ENCODE measurements around the gene MYBL2.

Gene MYBL2

DNA sequence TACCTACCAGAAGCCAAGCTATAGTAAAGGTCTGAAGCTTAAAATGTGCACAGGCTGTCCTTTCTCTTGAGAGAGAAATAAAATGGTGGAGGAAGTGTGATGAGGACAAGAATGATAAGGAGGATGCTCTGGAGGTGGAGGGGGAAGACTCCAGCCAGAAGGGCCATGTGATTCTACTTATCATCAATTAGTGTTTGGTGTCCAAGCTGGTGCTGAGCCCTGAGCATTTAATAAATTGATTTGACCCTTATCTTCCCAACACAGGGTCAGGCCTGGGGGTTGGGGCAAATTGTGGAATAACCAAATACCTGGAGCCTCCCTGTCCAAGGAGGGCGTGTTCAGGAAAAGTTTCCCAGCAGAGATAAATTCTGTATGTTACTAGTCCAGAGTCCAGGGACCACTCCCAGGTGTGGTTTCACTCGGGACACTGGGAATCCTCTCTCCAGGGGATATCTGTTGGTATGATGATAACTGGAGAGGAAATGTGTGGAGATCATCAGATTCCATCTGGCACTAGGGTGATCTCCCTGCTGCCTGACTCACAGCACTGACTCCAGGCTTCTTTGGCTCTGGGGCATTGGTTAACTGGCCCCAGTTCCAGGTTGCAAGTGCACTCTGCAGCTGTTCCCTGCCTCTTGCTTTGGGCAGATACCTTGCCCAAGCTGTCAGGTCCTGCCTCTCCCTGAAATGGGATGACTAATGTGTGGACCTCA is 3.8 kb upstream of the MYBL2 start:
- no peak overlapping the region for H3K9ac ChIP-seq (ENCODE audit: low read length)
- H3K4me1 ChIP-seq (ENCODE audit: control insufficient read depth, insufficient read depth, low read length) = no peaks in the 10 kb centered on the region
- H3K27ac ChIP-seq (ENCODE audit: low read depth, low read length) = no peak overlapping the region
- H3K27me3 ChIP-seq (ENCODE audit: control insufficient read depth, insufficient read depth, low read length) = peaks cover 6% of the 10 kb centered on the region
- H3K4me3 ChIP-seq (ENCODE audit: low read length) = no peak overlapping the region
- no peaks in the 10 kb centered on the region for H3K36me3 ChIP-seq (ENCODE audit: control insufficient read depth, insufficient read depth, low read length)

DNA sequence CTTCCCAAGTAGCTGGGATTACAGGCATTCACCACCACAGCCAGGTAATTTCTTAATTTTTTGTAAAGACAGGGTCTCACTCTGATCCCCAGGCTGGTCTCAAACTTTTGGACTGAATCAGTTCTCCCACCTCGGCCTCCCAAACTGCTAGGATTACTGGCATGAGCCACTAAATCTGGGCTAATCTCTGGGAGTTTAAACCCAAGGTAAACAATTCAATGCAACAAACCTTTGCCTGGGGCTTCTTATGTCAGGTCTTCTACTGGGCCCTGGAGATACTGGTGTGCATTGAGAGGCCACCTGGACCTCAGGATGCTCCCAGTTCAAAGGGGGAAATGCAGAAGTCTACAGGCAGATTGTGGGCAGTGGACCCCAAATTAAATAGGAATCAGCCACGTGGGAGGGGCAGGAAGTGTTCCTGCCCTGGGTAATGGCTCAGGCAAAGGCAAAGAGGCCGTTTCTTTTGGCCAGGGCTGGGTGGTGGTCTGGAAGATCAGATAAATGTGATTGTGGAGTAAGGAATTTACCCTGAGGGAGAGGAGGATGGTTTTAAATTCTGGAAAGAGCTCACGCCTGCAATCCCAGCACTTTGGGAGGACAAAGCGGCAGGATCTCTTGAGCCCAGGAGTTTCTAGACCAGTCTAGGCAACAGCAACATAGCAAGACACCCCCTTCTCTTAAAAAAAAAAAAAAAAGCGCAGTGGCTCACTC is 1.3 kb upstream of the MYBL2 start:
- H3K4me1 ChIP-seq (ENCODE audit: control insufficient read depth, insufficient read depth, low read length) = no peaks in the 10 kb centered on the region
- H3K27ac ChIP-seq (ENCODE audit: low read depth, low read length) = no peak overlapping the region
- H3K4me3 ChIP-seq (ENCODE audit: low read length) = no peak overlapping the region
- peaks cover 11% of the 10 kb centered on the region for H3K27me3 ChIP-seq (ENCODE audit: control insufficient read depth, insufficient read depth, low read length)
- H3K9ac ChIP-seq (ENCODE audit: low read length) = no peak overlapping the region
- H3K36me3 ChIP-seq (ENCODE audit: control insufficient read depth, insufficient read depth, low read length) = no peaks in the 10 kb centered on the region

DNA sequence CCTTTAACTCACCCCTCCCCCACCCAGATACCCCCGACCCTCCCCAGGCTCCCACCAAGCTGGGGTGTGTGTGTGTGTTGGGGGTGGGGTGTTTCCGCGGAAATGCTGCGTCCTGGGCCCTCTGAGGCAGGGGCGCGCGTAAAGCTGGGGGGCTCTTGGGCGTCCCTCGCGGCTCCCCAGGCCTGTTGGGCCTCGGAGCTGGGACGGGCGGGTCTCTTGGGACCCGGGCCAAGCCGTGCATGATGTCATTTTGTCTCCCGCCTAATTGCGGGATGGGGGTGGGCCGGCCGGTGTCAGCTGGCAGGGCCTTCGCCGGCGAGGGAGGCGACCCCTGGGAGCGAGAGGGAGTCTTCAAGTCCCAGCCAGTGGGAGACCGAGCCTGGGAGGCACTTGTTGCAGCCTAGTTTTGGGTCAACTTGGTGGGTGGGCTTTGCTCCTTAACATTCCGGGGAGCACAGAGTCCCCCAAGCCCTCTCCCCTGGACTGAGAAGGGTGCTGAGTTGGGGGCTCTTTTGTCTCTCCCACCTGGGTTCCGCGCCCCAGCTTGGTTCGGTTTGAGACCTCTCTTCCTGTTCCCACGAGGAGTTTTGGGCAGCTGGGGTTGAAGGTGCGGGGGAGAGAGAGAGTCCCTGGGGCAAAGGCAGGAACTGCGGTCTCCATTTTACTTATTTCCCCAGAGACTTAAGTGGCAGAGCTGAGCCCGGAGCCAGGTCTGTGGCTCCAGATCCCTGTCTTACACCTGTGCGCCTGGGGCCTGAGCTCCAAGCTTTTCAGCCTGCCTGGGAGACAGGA is 623 bp downstream of the MYBL2 start:
- no peak overlapping the region for H3K9ac ChIP-seq (ENCODE audit: low read length)
- H3K4me3 ChIP-seq (ENCODE audit: low read length) = peak overlapping the region; percentile 36
- no peaks in the 10 kb centered on the region for H3K4me1 ChIP-seq (ENCODE audit: control insufficient read depth, insufficient read depth, low read length)
- H3K27me3 ChIP-seq (ENCODE audit: control insufficient read depth, insufficient read depth, low read length) = peaks cover 11% of the 10 kb centered on the region
- no peaks in the 10 kb centered on the region for H3K36me3 ChIP-seq (ENCODE audit: control insufficient read depth, insufficient read depth, low read length)
- no peak overlapping the region for H3K27ac ChIP-seq (ENCODE audit: low read depth, low read length)

DNA sequence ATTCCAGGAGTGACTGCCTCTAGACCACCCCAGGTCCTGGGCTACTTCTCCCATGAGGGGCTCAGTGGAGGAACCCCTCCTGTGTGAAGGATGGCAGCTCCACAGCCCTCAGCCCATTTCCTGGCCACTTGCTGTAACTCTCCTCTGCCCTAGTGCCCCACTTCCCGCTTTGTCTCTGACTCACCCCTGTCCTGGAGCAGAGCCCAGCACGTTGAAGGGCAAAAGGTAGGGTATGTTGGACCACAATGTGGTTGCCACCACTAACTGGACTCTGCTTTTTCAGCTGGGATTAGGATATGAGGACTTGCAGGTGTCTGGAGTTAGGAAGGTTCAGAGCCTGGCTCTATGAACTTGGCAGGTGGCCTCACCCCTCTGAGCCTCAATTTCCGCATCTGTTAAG is 2.4 kb downstream of the MYBL2 start:
- Histone ChIP-seq H3K4me1 (ENCODE audit: control insufficient read depth, insufficient read depth, low read length) (no peaks in the 10 kb centered on the region), H3K9ac (ENCODE audit: low read length) (no peak overlapping the region), H3K27ac (ENCODE audit: low read depth, low read length) (no peak overlapping the region), H3K27me3 (ENCODE audit: control insufficient read depth, insufficient read depth, low read length) (peaks cover 11% of the 10 kb centered on the region), H3K36me3 (ENCODE audit: control insufficient read depth, insufficient read depth, low read length) (no peaks in the 10 kb centered on the region), H3K4me3 (ENCODE audit: low read length) (no peak overlapping the region)

DNA sequence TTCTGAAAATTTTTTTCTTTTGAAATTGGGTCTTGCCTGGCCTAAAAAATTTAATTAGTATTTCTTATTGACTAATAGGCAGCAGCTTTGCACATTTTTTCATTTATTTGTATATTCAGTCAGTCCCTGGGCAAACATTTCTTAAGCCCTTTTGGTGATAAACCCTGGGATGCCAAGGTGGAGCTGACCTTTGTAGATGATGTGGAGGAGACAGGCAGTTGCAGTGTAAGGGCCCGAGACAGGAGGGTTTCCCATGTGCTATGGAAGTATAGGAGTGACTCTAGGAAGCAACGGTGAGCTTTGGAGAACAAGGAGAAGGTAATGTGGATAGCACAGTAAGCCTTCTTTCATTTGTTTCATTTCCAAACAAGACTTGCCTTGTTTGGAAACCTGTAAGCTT is 3.5 kb downstream of the MYBL2 start:
- no peak overlapping the region for H3K9ac ChIP-seq (ENCODE audit: low read length)
- H3K27me3 ChIP-seq (ENCODE audit: control insufficient read depth, insufficient read depth, low read length) = peaks cover 11% of the 10 kb centered on the region
- H3K4me3 ChIP-seq (ENCODE audit: low read length) = no peak overlapping the region
- no peaks in the 10 kb centered on the region for H3K36me3 ChIP-seq (ENCODE audit: control insufficient read depth, insufficient read depth, low read length)
- no peak overlapping the region for H3K27ac ChIP-seq (ENCODE audit: low read depth, low read length)
- H3K4me1 ChIP-seq (ENCODE audit: control insufficient read depth, insufficient read depth, low read length) = no peaks in the 10 kb centered on the region

DNA sequence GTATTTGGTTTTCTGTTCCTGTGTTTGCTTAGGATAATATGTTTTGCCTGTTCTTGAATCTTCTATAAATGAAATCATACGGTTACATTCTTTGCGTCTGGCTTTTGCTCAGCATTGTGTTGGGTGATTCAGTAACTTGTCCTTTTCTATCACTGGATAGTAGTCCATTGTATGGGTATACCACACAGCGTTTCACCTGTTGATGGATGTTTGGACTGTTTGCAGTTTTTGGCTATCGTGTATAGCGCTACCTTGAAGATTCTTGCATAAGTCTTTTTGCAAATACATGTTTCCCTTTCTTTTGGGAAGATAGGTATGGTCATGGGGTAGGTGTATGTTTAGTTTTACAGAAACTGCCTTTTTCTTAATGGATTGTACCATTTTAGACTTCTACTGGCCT is 9.5 kb downstream of the MYBL2 start:
- H3K27ac ChIP-seq (ENCODE audit: low read depth, low read length) = no peak overlapping the region
- no peaks in the 10 kb centered on the region for H3K27me3 ChIP-seq (ENCODE audit: control insufficient read depth, insufficient read depth, low read length)
- H3K9ac ChIP-seq (ENCODE audit: low read length) = no peak overlapping the region
- no peaks in the 10 kb centered on the region for H3K4me1 ChIP-seq (ENCODE audit: control insufficient read depth, insufficient read depth, low read length)
- no peak overlapping the region for H3K4me3 ChIP-seq (ENCODE audit: low read length)
- no peaks in the 10 kb centered on the region for H3K36me3 ChIP-seq (ENCODE audit: control insufficient read depth, insufficient read depth, low read length)

DNA sequence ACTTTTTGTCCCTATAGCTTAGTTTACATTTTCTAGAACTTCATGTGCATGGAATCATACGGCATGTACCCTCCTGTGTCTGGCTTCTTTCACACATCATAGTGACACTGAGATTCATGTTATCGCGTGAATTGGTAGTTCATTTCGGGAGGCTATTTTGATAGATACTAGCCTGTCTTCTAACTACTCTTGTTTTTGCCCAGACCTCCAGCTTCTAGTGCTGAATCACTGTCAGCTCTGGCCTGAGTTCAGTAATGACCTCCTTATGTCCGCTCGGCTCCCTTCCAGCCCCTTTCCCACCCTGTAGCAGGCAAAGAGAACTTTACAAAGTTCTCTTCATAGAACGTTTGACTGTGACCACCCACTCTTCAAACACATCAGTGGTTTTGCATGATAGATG is 14.1 kb downstream of the MYBL2 start:
- no peaks in the 10 kb centered on the region for H3K36me3 ChIP-seq (ENCODE audit: control insufficient read depth, insufficient read depth, low read length)
- no peaks in the 10 kb centered on the region for H3K27me3 ChIP-seq (ENCODE audit: control insufficient read depth, insufficient read depth, low read length)
- no peak overlapping the region for H3K4me3 ChIP-seq (ENCODE audit: low read length)
- no peaks in the 10 kb centered on the region for H3K4me1 ChIP-seq (ENCODE audit: control insufficient read depth, insufficient read depth, low read length)
- H3K9ac ChIP-seq (ENCODE audit: low read length) = no peak overlapping the region
- H3K27ac ChIP-seq (ENCODE audit: low read depth, low read length) = no peak overlapping the region

DNA sequence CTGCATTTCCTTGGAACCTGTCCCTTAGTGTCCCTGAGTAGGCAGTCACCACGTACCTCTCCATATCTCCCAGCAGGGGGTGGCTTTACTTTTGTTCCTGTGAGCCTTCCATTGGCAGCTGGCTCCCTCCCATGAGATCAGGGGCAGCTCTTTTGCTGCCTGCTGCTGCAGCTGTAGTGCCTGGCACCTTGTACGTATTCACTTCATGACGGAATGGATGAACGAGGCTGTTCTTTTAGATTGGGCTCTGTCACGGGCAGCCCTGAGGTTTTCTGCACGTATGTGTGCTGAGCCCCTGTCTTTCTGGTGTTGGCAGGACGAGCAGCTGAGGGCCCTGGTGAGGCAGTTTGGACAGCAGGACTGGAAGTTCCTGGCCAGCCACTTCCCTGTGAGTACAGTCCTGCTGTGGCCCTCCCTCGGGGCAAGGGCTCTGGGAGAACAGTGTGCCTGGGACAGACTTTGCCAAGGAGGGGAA is 14.6 kb downstream of the MYBL2 start:
- no peak overlapping the region for H3K4me3 ChIP-seq (ENCODE audit: low read length)
- H3K27ac ChIP-seq (ENCODE audit: low read depth, low read length) = no peak overlapping the region
- H3K27me3 ChIP-seq (ENCODE audit: control insufficient read depth, insufficient read depth, low read length) = no peaks in the 10 kb centered on the region
- H3K36me3 ChIP-seq (ENCODE audit: control insufficient read depth, insufficient read depth, low read length) = no peaks in the 10 kb centered on the region
- no peaks in the 10 kb centered on the region for H3K4me1 ChIP-seq (ENCODE audit: control insufficient read depth, insufficient read depth, low read length)
- H3K9ac ChIP-seq (ENCODE audit: low read length) = no peak overlapping the region

DNA sequence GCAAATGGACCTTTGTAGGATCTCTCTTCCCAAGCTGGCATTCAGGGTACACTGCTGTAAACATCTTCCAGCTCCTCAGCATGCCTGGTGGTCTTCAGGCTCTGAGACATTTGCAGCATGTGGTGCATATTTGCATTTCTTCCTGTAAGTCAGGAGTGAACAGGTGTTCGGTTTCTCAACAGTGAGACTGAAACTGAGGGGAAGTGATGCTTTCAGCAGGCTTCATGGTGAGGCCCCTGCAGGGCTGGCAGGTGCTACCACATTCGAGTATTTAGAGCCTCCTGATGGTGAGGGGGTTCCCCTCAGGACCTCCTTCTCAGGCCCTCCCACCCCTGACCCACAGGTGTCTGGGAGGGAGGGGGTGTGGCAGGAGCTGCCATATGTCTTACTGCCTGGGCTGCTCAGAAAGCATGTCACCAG is 15.1 kb downstream of the MYBL2 start:
- Histone ChIP-seq H3K36me3 (ENCODE audit: control insufficient read depth, insufficient read depth, low read length) (no peaks in the 10 kb centered on the region), H3K27ac (ENCODE audit: low read depth, low read length) (no peak overlapping the region), H3K9ac (ENCODE audit: low read length) (no peak overlapping the region), H3K27me3 (ENCODE audit: control insufficient read depth, insufficient read depth, low read length) (no peaks in the 10 kb centered on the region), H3K4me1 (ENCODE audit: control insufficient read depth, insufficient read depth, low read length) (no peaks in the 10 kb centered on the region), H3K4me3 (ENCODE audit: low read length) (no peak overlapping the region)

DNA sequence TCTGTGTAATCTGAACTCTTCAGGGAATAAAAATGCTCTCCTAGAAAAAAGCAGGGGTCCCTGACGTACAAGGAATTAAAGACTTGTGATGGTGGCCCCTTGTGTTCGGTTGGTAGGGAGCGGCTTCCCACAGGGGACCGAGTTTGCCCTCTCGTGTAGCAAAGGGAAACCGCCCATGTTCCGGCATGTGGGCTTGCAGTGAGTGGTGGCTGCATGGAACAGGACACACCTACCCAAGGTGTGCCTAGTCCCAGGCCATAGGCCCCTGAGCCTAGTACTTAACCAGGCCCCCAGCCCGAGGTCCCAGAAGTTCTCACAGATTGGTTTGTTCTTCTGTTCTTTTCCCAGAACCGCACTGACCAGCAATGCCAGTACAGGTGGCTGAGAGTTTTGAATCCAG is 15.5 kb downstream of the MYBL2 start:
- H3K27ac ChIP-seq (ENCODE audit: low read depth, low read length) = no peak overlapping the region
- no peaks in the 10 kb centered on the region for H3K36me3 ChIP-seq (ENCODE audit: control insufficient read depth, insufficient read depth, low read length)
- no peaks in the 10 kb centered on the region for H3K27me3 ChIP-seq (ENCODE audit: control insufficient read depth, insufficient read depth, low read length)
- H3K9ac ChIP-seq (ENCODE audit: low read length) = no peak overlapping the region
- no peaks in the 10 kb centered on the region for H3K4me1 ChIP-seq (ENCODE audit: control insufficient read depth, insufficient read depth, low read length)
- H3K4me3 ChIP-seq (ENCODE audit: low read length) = no peak overlapping the region

DNA sequence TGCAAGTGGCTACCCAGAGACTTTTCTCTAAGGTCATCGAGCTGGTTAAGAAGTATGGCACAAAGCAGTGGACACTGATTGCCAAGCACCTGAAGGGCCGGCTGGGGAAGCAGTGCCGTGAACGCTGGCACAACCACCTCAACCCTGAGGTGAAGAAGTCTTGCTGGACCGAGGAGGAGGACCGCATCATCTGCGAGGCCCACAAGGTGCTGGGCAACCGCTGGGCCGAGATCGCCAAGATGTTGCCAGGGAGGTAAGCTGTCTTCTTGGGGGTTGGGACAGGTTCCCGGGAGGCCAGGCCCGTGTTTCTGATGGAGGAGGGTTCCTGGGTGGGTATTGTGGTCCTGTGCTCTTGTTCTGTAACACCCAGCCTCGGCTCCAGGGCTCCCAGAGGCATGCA is 19.9 kb downstream of the MYBL2 start:
- Histone ChIP-seq H3K27me3 (ENCODE audit: control insufficient read depth, insufficient read depth, low read length) (no peaks in the 10 kb centered on the region), H3K4me1 (ENCODE audit: control insufficient read depth, insufficient read depth, low read length) (no peaks in the 10 kb centered on the region), H3K4me3 (ENCODE audit: low read length) (no peak overlapping the region), H3K9ac (ENCODE audit: low read length) (no peak overlapping the region), H3K36me3 (ENCODE audit: control insufficient read depth, insufficient read depth, low read length) (no peaks in the 10 kb centered on the region), H3K27ac (ENCODE audit: low read depth, low read length) (no peak overlapping the region)

DNA sequence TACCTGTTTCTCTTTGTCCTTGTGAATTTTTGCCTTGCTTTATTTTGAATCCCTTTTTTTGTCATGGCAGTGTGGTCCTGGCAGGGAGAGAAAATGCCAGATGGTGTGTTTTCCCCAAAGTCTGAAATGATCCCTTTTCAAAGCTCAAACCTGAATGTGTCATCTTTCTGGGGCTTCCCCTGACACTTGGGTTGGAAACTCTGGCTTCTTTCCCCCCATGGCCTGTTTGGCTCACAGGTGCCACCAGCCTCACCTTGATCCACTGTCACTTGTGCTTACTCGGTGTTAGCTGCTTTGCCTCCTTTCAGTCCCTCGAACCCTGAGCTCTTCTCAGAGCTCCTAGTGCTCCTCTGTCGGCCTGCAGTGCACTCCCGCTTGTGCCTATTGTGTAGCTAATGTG is 22.3 kb downstream of the MYBL2 start:
- no peaks in the 10 kb centered on the region for H3K36me3 ChIP-seq (ENCODE audit: control insufficient read depth, insufficient read depth, low read length)
- no peaks in the 10 kb centered on the region for H3K27me3 ChIP-seq (ENCODE audit: control insufficient read depth, insufficient read depth, low read length)
- H3K4me1 ChIP-seq (ENCODE audit: control insufficient read depth, insufficient read depth, low read length) = no peaks in the 10 kb centered on the region
- no peak overlapping the region for H3K9ac ChIP-seq (ENCODE audit: low read length)
- no peak overlapping the region for H3K4me3 ChIP-seq (ENCODE audit: low read length)
- no peak overlapping the region for H3K27ac ChIP-seq (ENCODE audit: low read depth, low read length)

Data from rectal smooth muscle tissue (tissue), 1 donor.